ENCODE results near the gene GRIN2C. TPM values are rescaled to one million over a fixed set of nuclear protein-coding genes. Genes with fewer than 3 reads are reported as not detected.

GRIN2C gene
- total and polyA plus RNA-seq, 7 donors, result 0.22 to 0.49 TPM; not detected in 5

DNA sequence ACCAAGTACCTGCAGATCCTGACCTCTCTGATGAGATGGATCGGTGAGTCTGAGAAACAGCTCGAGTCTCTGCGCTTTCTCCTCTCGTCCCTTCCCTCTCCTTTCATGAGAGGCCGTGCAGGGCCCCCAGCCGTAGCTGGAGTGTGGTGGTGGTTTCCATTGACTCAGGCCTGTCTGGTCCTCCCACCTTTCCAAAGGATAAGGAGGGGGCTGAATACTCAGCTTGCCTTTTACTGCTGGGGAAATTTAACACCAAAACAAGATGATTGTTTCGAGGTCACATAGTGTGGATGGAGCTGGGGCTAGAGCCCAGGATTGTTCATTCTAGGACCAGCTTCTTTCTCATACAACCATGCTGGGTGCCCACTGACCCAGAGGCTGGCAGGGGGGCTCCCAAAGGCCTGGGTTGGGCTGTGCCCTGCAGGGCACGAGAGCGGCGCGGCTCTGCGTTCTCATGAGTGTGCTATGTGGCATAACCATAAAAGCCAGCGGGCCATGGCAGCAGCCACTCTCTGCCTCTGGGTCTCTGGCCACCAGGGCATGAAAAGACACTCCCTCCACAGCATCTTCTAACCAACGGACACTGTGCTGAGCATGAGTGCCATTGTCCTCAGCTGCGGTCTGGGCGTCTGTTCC lies 39.8 kb downstream of the GRIN2C start:
- intact Hi-C loops (cut with DNase I), result no loop called here
- H3K27me3 ChIP-seq, result no peaks in the 10 kb centered on the region
- TF ChIP-seq POLR2AphosphoS5 (IDR thresholded peaks at IDR 0.05) (no peak), POLR2A (IDR thresholded peaks at IDR 0.05) (no peak), EP300 (IDR thresholded peaks at IDR 0.05) (no peak)
- TF ChIP-seq, protein P1, sequence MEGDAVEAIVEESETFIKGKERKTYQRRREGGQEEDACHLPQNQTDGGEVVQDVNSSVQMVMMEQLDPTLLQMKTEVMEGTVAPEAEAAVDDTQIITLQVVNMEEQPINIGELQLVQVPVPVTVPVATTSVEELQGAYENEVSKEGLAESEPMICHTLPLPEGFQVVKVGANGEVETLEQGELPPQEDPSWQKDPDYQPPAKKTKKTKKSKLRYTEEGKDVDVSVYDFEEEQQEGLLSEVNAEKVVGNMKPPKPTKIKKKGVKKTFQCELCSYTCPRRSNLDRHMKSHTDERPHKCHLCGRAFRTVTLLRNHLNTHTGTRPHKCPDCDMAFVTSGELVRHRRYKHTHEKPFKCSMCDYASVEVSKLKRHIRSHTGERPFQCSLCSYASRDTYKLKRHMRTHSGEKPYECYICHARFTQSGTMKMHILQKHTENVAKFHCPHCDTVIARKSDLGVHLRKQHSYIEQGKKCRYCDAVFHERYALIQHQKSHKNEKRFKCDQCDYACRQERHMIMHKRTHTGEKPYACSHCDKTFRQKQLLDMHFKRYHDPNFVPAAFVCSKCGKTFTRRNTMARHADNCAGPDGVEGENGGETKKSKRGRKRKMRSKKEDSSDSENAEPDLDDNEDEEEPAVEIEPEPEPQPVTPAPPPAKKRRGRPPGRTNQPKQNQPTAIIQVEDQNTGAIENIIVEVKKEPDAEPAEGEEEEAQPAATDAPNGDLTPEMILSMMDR (IDR thresholded peaks at IDR 0.05), result no peak
- H3K27ac ChIP-seq, result no peak overlapping the region
- peaks cover 0 to 12% (median 0%) of the 10 kb centered on the region in 4 donors for H3K4me1 ChIP-seq
- WGBS, 2 donors, result 95 to 97% methylated on average over 16 of the region's 16 CpGs
- DNase-seq, result no peak
- no peaks in the 10 kb centered on the region for H3K9me3 ChIP-seq
- peaks cover 0 to 25% (median 3%) of the 10 kb centered on the region in 4 donors for H3K36me3 ChIP-seq
- no peak overlapping the region for H3K4me3 ChIP-seq

DNA sequence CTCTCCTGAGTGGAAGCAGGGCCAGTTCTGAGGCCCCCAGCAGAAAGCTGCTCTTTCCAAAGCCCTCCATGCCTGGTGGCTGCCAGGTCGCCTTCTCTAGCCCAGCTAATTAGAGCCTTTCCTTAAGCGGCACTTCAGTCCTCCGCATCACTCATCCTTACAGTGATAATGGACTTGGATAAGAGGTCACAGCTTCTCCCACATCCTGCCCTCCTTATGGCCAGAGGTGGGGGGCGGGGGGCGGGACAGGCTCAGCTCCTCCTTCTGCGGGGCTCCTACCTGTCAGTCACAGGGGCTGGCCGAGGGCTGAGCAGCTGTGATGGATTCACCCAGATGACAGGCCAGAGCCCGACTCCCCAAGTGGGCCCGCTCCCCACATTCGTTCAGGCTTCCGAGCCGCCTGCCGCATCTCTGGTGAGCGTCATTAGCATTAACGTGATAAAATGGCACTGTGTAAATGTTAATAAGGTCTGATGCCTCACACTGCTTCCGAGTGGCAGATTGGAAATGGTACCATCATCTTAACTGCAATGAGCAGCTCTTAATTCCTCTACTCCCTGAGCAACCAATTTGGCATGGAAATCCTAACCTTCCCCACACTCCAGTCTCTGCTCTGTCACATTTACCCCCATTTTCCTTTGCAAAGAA lies 41.3 kb downstream of the GRIN2C start:
- Histone ChIP-seq H3K4me3 (no peak overlapping the region), H3K27me3 (no peaks in the 10 kb centered on the region), H3K36me3 (peaks cover 0 to 25% (median 3%) of the 10 kb centered on the region in 4 donors), H3K4me1 (peaks cover 0 to 12% (median 0%) of the 10 kb centered on the region in 4 donors), H3K9me3 (no peaks in the 10 kb centered on the region), H3K27ac (no peak overlapping the region)
- intact Hi-C loops (cut with DNase I), result no loop called here
- DNase-seq, result no peak
- 95 to 96% methylated on average over 16 of the region's 16 CpGs for WGBS, 2 donors
- TF ChIP-seq, protein P1 (IDR thresholded peaks at IDR 0.05), result no peak
- TF ChIP-seq POLR2A (IDR thresholded peaks at IDR 0.05) (no peak), POLR2AphosphoS5 (IDR thresholded peaks at IDR 0.05) (no peak), EP300 (IDR thresholded peaks at IDR 0.05) (no peak)

DNA sequence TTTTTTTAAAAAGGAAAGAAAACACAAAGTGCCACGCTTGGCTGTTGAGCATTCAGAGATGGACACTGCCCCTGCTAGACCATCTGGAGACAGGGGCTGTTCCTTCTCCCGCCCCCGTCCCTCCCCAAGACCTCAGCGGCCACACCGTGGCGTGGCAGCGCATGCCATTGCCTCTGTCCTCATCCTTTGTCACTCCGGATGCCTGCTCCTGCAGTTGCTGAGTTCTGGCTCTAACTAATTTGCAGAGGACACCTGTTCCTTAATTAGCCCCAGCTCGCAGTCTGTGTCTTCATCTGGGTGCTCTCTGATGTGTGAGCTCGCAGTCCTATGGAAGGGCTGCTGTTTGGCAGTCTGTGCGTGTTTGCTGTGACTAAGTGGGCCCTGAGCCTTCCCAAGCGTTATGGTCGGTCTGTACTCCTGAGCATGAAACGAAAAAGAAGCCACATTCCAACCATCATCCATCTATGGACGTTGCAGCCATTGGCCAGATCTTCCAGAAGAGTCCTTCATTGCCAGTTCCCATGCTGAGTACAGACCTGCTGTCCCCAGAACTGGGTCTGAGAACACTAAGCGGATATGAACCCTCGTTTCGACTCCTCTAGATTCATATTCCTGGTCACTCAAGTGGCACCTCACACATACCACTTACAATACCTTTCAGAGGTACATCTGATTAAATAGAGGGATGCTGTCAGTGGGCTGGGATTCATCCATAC lies 42.6 kb downstream of the GRIN2C start:
- TF ChIP-seq POLR2A (IDR thresholded peaks at IDR 0.05), result no peak
- TF ChIP-seq, protein P1 (IDR thresholded peaks at IDR 0.05), result no peak
- no peak for TF ChIP-seq POLR2AphosphoS5 (IDR thresholded peaks at IDR 0.05)
- TF ChIP-seq EP300 (IDR thresholded peaks at IDR 0.05), result no peak
- no peaks in the 10 kb centered on the region for H3K9me3 ChIP-seq
- intact Hi-C loops (cut with DNase I), result no loop called here
- DNase-seq, result no peak
- peaks cover 0 to 10% (median 6%) of the 10 kb centered on the region in 4 donors for H3K4me1 ChIP-seq
- 89 to 90% methylated on average over 18 of the region's 18 CpGs for WGBS, 2 donors
- no peaks in the 10 kb centered on the region for H3K27me3 ChIP-seq
- H3K36me3 ChIP-seq, result peaks cover 0 to 25% (median 3%) of the 10 kb centered on the region in 4 donors
- H3K27ac ChIP-seq, result no peak overlapping the region
- H3K4me3 ChIP-seq, result no peak overlapping the region

DNA sequence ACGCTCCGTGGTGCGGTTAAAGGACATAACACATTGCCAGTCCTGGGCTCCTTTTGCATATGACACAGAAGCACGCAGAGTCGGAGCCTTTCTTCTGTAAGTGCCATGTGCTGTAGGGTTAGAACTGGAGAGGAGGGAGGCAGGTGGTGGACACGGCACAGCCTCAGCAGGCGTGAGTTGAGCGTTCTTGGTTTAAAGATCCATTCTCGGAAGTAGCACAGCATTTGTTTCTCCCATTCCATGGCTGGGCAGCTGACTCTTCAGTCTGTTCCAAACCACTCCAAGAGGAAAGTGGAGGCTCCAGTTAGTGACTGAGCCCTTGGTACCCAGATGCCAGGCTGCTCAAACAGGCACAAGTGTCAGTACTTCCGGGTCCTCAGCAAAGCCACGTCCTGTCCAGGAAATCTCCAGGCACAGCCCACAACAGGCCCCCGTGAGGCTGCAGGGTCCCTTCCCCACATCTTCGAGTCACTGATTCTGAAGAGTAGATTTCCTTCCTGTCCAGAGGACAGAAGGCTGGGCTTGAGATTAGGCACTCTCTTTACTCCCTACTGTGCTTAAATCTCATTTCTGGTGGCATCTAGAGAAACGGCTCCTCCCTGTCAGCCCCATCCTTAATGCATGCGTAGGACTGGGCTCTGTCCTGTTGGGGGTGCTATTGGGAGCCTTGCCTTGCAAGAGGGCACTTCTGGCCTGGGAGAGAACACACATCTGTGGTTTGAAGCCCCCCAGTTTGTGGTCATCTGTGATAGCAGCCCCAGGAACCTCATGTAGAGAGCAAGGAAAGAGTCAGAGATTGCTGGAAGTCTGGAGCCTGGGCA lies 43.9 kb downstream of the GRIN2C start:
- 84 to 91% methylated on average over 15 of the region's 15 CpGs for WGBS, 2 donors
- TF ChIP-seq POLR2AphosphoS5 (IDR thresholded peaks at IDR 0.05) (no peak), EP300 (IDR thresholded peaks at IDR 0.05) (no peak), POLR2A (IDR thresholded peaks at IDR 0.05) (no peak)
- TF ChIP-seq, protein P1 (IDR thresholded peaks at IDR 0.05), result no peak
- peaks cover 0 to 9% (median 3%) of the 10 kb centered on the region in 4 donors for H3K4me1 ChIP-seq
- H3K27me3 ChIP-seq, result no peaks in the 10 kb centered on the region
- no peak overlapping the region for H3K4me3 ChIP-seq
- no peak overlapping the region for H3K27ac ChIP-seq
- H3K9me3 ChIP-seq, result no peaks in the 10 kb centered on the region
- no peak for DNase-seq
- peaks cover 0 to 25% (median 3%) of the 10 kb centered on the region in 4 donors for H3K36me3 ChIP-seq
- intact Hi-C loops (cut with DNase I), result no loop called here

Measured in sigmoid colon (tissue), 7 donors.